Keratinocyte (primary cell): ENCODE measurements around the gene SOHLH1.

Experiments
- CTCF ChIP-seq, 3 experiments: IDR thresholded peaks in 1 of 3; conservative IDR thresholded peaks in 1 of 3; optimal IDR thresholded peaks in 1 of 3; 2 replicates in 2 of 3; 3 replicates in 1 of 3; pipeline versions ENCODE3 to v1.5.1; 2011; ENCODE audit warnings: low read length in 3 of 3, mild to moderate bottlenecking in 3 of 3, moderate library complexity in 2 of 3, control low read depth in 1 of 3, inconsistent platforms in 1 of 3; ENCODE audit not compliant: insufficient read depth in 2 of 3; ENCODE audit errors: extremely low read depth in 1 of 3
- EZH2 ChIP-seq: IDR thresholded peaks from one replicate; pipeline ENCODE4 v1.6.1; 2012; ENCODE audit warnings: inconsistent platforms, mild to moderate bottlenecking, low read length, moderate library complexity

GRCh38 chr9:135736979-135737839, 37.9 kb upstream of the SOHLH1 start:
- TF ChIP-seq CTCF (optimal IDR thresholded peaks at IDR 0.05 in 1 of 3, IDR thresholded peaks at IDR 0.05 in 1 of 3, conservative IDR thresholded peaks at IDR 0.05 in 1 of 3; ENCODE audit: extremely low read depth in 1 of 3, insufficient read depth in 2 of 3, low read length in 3 of 3) (no peak), EZH2 (peak; percentile 66)
